ENCODE measurements around the gene NUP107. TPM values are rescaled to one million over a fixed set of nuclear protein-coding genes. Genes with fewer than 3 reads are reported as not detected.
A peak's percentile ranks its signal among the peaks of the same experiment; 100 is the strongest.

Gene NUP107
- polyA plus RNA-seq, 2 of the 4 experiments (the other 2 are of a cell fraction): 78.5 to 194 TPM

DNA sequence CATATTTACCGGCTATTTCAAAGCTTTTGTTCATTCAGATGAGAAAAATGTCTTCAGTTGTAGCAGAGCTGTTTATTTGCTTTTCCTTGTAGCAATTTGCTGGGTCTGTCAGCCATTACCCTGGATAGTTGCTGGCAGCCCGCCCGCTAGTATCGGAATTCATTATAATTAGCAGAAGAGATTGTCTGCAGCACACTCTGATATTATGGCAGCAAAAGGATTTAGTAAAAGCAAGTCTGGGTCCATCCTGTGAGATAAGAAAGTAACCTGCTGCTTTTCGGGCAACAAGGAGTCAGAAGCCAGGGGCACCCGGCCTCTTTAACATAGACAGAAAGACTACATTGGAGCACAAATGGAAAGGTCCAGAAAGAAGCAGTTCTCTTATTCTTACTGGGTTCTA, 53.1 kb downstream of the NUP107 start:
- ATAC-seq: no peak
- TF ChIP-seq MAZ (IDR thresholded peaks at IDR 0.05; ENCODE audit: borderline replicate concordance, low read depth, low read length): no peak
- no peak for TF ChIP-seq TP53 (CRISPR knock-in tag; IDR thresholded peaks at IDR 0.05)
- TF ChIP-seq, protein P1, sequence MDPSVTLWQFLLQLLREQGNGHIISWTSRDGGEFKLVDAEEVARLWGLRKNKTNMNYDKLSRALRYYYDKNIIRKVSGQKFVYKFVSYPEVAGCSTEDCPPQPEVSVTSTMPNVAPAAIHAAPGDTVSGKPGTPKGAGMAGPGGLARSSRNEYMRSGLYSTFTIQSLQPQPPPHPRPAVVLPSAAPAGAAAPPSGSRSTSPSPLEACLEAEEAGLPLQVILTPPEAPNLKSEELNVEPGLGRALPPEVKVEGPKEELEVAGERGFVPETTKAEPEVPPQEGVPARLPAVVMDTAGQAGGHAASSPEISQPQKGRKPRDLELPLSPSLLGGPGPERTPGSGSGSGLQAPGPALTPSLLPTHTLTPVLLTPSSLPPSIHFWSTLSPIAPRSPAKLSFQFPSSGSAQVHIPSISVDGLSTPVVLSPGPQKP (IDR thresholded peaks at IDR 0.05; ENCODE audit: low read depth, low read length): no peak
- TF ChIP-seq PHF8 (IDR thresholded peaks at IDR 0.05; ENCODE audit: borderline replicate concordance, low read depth): no peak
- no peak for TF ChIP-seq MAFK (IDR thresholded peaks at IDR 0.05; ENCODE audit: partially characterized antibody)
- no peak for TF ChIP-seq E2F6 (IDR thresholded peaks at IDR 0.05; ENCODE audit: borderline replicate concordance, low read depth)
- TF ChIP-seq HDAC2 (IDR thresholded peaks at IDR 0.05): no peak
- no peak for TF ChIP-seq FOSL2 (IDR thresholded peaks at IDR 0.05)
- no peak for TF ChIP-seq FOSL2 (CRISPR knock-in tag; IDR thresholded peaks at IDR 0.05)
- DNase-seq (ENCODE audit: low read depth in 1 of 2, low spot score in 1 of 2): no peak
- no peak overlapping the region for H3K27ac ChIP-seq
- H3K9me3 ChIP-seq: no peaks in the 10 kb centered on the region
- FAIRE-seq: no peak
- H3K4me3 ChIP-seq: no peak overlapping the region
- ChIA-PET POLR2A (interaction anchor here (0.6 kb wide), 1 partner anchor 86 kb away, joined by 4 read pairs; no protein-coding TSS in a partner anchor), CTCF (interaction anchor here (0.6 to 0.7 kb wide), 3 partner anchors 16 to 73 kb away, joined by 3 read pairs; no protein-coding TSS in a partner anchor)
- no peaks in the 10 kb centered on the region for H3K4me1 ChIP-seq
- 75% methylated on average over 6 of the region's 6 CpGs for WGBS (ENCODE audit: missing lambda C conversion rate)
- H3K4me2 ChIP-seq: no peak overlapping the region

DNA sequence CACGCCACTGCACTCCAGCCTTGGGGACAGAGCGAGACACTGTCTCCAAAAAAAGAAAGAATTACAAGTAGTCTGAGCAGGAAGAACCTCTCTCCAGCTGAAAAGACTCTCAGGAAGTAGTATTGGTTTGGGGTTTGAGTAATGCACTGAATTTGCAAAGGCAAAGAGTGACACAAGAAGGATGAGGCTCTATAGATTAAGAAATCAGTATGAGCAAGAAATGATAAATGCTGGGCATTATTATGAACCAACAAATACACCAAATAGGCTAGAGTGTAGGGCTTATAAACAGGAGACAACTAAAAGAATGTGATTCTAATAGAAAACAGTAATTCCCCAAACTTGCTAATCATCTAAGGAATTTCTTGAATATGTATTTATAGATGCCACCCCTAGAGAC, 56.6 kb downstream of the NUP107 start:
- WGBS (ENCODE audit: missing lambda C conversion rate): 89% methylated on average over 2 of the region's 2 CpGs
- TF ChIP-seq HDAC2 (IDR thresholded peaks at IDR 0.05) (no peak), FOSB (CRISPR knock-in tag; IDR thresholded peaks at IDR 0.05) (no peak), MAZ (IDR thresholded peaks at IDR 0.05; ENCODE audit: borderline replicate concordance, low read depth, low read length) (no peak), TP53 (CRISPR knock-in tag; IDR thresholded peaks at IDR 0.05) (no peak), POLR2AphosphoS2 (conservative IDR thresholded peaks at IDR 0.05; ENCODE audit: low read length) (no peak), CTCF (IDR thresholded peaks at IDR 0.05) (no peak), HOXB13 (CRISPR knock-in tag; IDR thresholded peaks at IDR 0.05; ENCODE audit: low read depth) (no peak), RFX5 (IDR thresholded peaks at IDR 0.05) (no peak)
- TF ChIP-seq, protein P2, sequence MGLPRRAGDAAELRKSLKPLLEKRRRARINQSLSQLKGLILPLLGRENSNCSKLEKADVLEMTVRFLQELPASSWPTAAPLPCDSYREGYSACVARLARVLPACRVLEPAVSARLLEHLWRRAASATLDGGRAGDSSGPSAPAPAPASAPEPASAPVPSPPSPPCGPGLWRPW (IDR thresholded peaks at IDR 0.05): no peak
- no peak overlapping the region for H3K4me3 ChIP-seq
- ATAC-seq (no peak), FAIRE-seq (no peak), DNase-seq (ENCODE audit: low read depth in 1 of 2, low spot score in 1 of 2) (no peak)
- ChIA-PET CTCF (no interaction called here), POLR2A (no interaction called here)
- H3K4me1 ChIP-seq: peaks cover 13% of the 10 kb centered on the region
- no peak overlapping the region for H3K27ac ChIP-seq
- H3K9me3 ChIP-seq: no peaks in the 10 kb centered on the region
- H3K4me2 ChIP-seq: no peak overlapping the region

DNA sequence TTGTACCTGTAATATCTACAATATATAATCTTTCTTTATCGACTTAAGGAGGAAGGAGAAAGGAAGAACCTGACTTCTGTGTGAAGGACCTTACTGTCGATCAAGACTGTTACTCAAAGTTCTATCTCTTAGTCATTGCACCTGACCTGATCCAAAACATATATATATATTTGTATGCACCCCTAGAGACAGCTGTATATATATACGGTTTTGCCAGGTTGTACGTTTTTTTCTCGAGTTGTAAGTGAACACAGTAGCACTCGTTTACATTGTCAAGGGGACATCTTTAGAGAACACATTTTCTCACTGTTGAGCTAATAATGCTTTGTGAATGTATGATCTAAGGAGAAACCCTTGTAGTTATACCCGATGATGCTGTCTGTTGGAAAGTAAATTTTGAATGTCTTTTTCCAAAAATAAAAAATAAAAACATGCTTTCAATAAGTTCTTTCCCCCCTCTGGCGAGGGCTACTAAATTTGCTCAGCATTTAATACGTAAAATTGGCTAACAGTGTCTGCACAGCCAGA, 58.7 kb downstream of the NUP107 start:
- DNase-seq (ENCODE audit: low read depth in 1 of 2, low spot score in 1 of 2): peak in 1 of 2 experiments; percentile 10
- TF ChIP-seq NR3C1 (IDR thresholded peaks at IDR 0.05) (no peak), KDM1A (IDR thresholded peaks at IDR 0.05; ENCODE audit: low read depth) (no peak), CEBPB (IDR thresholded peaks at IDR 0.05) (no peak), MAFK (IDR thresholded peaks at IDR 0.05; ENCODE audit: partially characterized antibody) (no peak)
- TF ChIP-seq, protein P3, sequence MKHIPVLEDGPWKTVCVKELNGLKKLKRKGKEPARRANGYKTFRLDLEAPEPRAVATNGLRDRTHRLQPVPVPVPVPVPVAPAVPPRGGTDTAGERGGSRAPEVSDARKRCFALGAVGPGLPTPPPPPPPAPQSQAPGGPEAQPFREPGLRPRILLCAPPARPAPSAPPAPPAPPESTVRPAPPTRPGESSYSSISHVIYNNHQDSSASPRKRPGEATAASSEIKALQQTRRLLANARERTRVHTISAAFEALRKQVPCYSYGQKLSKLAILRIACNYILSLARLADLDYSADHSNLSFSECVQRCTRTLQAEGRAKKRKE (CRISPR knock-in tag; IDR thresholded peaks at IDR 0.05; ENCODE audit: low read depth): no peak
- peak overlapping the region; percentile 98 for H3K4me2 ChIP-seq
- H3K27ac ChIP-seq: peak overlapping the region; percentile 80 to 85
- H3K4me3 ChIP-seq: peak overlapping the region; percentile 71
- no peaks in the 10 kb centered on the region for H3K9me3 ChIP-seq
- POLR2A ChIA-PET: interaction anchor here (0.6 to 2.5 kb wide), 9 partner anchors 40 to 380 kb away, joined by 3 to 45 read pairs (median 3); partner anchors contain the start of genes MDM2 and NUP107
- H3K4me1 ChIP-seq: peaks cover 13% of the 10 kb centered on the region
- CTCF ChIA-PET: interaction anchor here (1.0 to 2.3 kb wide), 3 partner anchors 14 to 386 kb away, joined by 3 to 8 read pairs (median 3); no protein-coding TSS in a partner anchor
- 28% methylated on average over 9 of the region's 9 CpGs for WGBS (ENCODE audit: missing lambda C conversion rate)
- no peak for FAIRE-seq
- ATAC-seq: peak in 1 of 2 experiments; percentile 4; a peak in 4 of 6 replicates
